SK-N-MC (cell line): ENCODE results near the gene ESR2.

Source experiments
- DNase-seq: peaks from one replicate; pipeline ENCODE4 v3.0.0-alpha.2; 2011; ENCODE audit warnings: low read depth, low spot score
- H3K27ac ChIP-seq: fragments of 200-600 bp; sonication (generic); 2 replicates; pipeline ENCODE4 v1.5.1; 2016; ENCODE audit warnings: mixed run types
- H3K36me3 ChIP-seq: fragments of 200-600 bp; sonication (generic); 2 replicates; pipeline ENCODE4 v1.6.1; 2017; ENCODE audit warnings: antibody characterized with exemption, low read length, mixed read lengths; ENCODE audit not compliant: insufficient read depth
- H3K4me3 ChIP-seq: fragments of 200-600 bp; sonication (generic); 2 replicates; pipeline ENCODE4 v1.5.1; 2016
- H3K9ac ChIP-seq: fragments of 200-600 bp; sonication (generic); 2 replicates; pipeline ENCODE4 v1.8.0; 2017; ENCODE audit warnings: mixed run types, mixed read lengths; ENCODE audit not compliant: insufficient read length
- H3K9me3 ChIP-seq: fragments of 200-600 bp; sonication (generic); 2 replicates; pipeline ENCODE4 v1.6.1; 2017; ENCODE audit warnings: low read depth, mild to moderate bottlenecking, antibody characterized with exemption, low read length, moderate library complexity, mixed read lengths
- EZH2 ChIP-seq: fragments of 200-600 bp; sonication (generic); IDR thresholded peaks from one replicate; pipeline ENCODE4 v1.6.1; 2017; ENCODE audit warnings: antibody characterized with exemption
- FOXP2 ChIP-seq: optimal IDR thresholded peaks from 2 replicates; pipeline ENCODE3; 2011; ENCODE audit warnings: mild to moderate bottlenecking, moderate library complexity; ENCODE audit not compliant: insufficient read depth; ENCODE audit errors: extremely low read length, control extremely low read depth
- POLR2AphosphoS5 ChIP-seq: IDR thresholded peaks from 2 replicates; pipeline ENCODE4 v1.6.1; 2012; ENCODE audit warnings: mild to moderate bottlenecking, low read depth, low read length, borderline replicate concordance

ESR2 gene

DNA sequence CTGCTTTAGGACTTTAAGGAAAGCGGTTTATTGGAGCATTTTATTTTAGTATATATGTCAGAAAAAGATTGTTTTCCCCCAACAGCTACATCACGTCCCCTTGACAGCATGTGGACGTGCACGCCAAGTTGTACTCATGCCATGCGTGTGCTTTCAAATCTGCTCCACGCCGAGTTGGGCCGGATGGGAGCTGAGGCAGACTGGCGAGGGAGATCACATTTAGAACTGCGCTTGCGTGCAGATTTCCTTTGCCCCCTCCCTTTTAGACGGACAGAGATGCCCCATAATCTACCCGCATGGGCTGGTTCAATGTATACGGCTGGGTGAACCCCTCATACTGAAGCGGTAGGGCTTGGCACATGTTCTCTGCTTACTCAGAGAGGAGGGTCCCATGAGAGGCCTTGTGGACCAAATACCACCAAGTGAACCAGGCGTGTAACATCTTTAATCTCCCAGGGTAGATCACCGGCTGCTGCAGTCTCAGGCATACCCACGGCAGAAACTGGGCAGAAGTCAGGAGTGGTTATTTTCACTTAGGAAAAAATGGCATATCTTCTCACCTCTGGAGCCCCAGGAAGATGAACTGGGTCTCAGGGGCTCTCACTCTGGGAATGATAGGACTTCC lies 92.1 kb downstream of the ESR2 start:
- Histone ChIP-seq H3K36me3 (no peaks in the 10 kb centered on the region), H3K27ac (no peak overlapping the region), H3K9me3 (no peaks in the 10 kb centered on the region), H3K9ac (no peak overlapping the region), H3K4me3 (no peak overlapping the region)
- TF ChIP-seq EZH2 (no peak), FOXP2 (no peak), POLR2AphosphoS5 (no peak)
- DNase-seq, result no peak

DNA sequence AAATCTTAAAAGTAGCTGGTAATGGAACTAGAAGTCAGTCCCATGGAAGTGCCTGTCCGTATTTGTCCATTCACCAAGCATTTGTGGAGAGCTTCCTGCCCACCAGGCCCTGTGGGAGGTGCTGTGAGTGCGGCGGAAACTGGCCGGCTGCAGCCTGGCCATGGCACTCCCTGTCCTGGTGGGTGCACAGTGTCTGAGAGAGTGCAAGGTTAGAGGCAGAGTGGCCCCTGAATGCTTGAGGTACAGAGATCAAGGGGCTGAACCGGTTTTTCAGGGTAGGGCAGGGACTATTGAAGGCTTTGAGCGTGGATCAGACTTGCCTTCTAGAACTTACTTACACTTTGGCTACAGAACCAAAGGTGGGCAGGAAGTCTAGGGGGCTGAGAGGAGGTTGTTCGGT lies 92.9 kb downstream of the ESR2 start:
- Histone ChIP-seq H3K36me3 (no peaks in the 10 kb centered on the region), H3K9me3 (no peaks in the 10 kb centered on the region), H3K4me3 (no peak overlapping the region), H3K9ac (no peak overlapping the region), H3K27ac (no peak overlapping the region)
- DNase-seq, result no peak
- TF ChIP-seq POLR2AphosphoS5, result no peak
- no peak for TF ChIP-seq EZH2
- no peak for TF ChIP-seq FOXP2

DNA sequence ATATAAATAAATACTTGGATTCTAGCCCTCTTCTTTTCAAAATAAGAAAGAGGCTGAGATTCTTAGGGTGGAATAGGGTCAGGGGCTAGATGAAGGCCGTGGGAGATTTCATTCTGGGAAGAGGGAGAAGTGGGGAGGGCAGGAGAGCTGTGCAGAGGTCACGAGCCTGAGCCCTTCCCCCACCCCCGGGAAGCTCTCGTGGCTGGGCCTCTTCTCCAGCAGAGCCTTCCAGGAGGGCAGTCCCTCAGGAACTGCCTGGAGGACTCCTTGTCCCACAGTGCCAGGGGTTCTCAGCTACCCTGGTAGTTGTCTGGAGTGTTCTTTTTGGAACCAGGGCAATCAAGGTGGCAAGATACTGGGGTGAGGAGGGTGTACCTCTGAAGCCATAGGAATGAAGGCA lies 94.0 kb downstream of the ESR2 start:
- Histone ChIP-seq H3K9me3 (no peaks in the 10 kb centered on the region), H3K36me3 (no peaks in the 10 kb centered on the region), H3K27ac (no peak overlapping the region), H3K4me3 (no peak overlapping the region), H3K9ac (no peak overlapping the region)
- TF ChIP-seq EZH2 (no peak), FOXP2 (no peak)
- no peak for DNase-seq

DNA sequence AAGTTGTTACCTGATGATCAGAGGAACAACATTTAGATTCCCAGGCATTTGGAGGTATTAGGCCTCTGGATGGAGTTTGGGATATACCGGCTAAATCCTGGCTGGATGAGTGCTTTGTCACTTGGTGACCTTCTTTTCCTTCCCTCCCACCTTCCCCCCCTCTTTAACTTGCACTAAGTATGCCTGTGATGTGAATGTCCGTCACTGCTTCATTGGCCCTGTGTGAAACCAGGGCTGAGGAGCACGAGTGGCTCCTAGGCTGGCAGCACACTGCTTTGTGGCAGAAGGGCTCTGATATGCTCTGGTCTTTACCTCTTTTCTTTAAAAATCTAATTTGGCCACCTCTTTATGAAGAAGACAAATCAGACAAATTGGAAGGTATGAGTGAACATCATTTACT lies 95.7 kb downstream of the ESR2 start:
- H3K36me3 ChIP-seq, result no peaks in the 10 kb centered on the region
- no peak overlapping the region for H3K9ac ChIP-seq
- TF ChIP-seq POLR2AphosphoS5 (no peak), EZH2 (no peak), FOXP2 (no peak)
- no peak overlapping the region for H3K4me3 ChIP-seq
- H3K9me3 ChIP-seq, result no peaks in the 10 kb centered on the region
- DNase-seq, result no peak
- no peak overlapping the region for H3K27ac ChIP-seq

DNA sequence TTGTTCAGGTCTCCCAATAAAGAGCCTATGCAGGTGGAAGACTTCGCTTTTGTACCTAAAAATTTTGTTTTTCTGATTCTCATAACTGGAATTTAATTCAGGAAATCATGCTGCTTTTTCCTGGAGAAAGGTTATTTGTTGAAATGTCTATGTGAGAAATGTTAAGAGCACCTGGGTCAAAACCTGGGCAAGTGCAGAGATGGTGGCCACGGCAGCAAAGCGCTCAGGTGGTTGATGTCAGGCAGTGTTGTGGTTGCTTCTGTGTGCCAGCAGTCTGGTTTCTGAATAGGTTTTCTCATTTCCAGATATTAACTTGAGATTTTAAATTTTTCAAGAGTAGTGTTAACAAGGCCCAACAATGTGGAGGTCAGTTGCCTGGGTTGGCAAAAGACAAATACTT lies 96.2 kb downstream of the ESR2 start:
- no peak for TF ChIP-seq EZH2
- no peak for TF ChIP-seq FOXP2
- TF ChIP-seq POLR2AphosphoS5, result no peak
- Histone ChIP-seq H3K9ac (no peak overlapping the region), H3K4me3 (no peak overlapping the region), H3K9me3 (no peaks in the 10 kb centered on the region), H3K27ac (no peak overlapping the region), H3K36me3 (no peaks in the 10 kb centered on the region)
- DNase-seq, result no peak

DNA sequence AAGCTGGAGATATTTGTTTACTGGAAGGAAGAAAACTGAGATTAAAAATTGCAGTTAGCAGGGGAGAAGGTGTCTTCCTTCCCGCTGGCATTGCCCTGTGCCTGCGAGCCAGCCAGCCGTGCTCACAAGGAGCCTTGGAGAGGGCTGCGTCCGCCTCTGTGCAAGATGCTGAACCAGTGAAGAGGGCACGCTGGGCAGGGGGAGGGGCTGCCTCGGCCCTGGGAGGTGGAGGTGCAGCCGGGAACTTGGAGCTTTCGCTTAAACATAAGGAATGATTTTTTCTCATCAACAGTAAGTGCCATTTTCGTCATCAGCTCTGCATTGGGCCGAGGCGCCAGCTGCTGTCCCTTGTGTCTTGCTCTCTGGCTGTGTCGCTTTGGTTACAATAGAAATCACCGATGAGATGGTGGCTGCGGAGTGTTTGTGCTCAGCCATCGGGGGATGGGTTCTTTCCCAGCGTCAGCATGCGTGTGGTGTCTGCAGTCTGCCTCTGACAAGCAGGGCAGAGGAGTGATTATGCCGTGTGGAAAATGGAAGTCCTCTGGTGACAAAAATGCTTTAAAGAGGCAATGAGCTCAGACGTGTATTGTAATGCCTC lies 97.3 kb downstream of the ESR2 start:
- Histone ChIP-seq H3K4me3 (no peak overlapping the region), H3K36me3 (no peaks in the 10 kb centered on the region), H3K27ac (no peak overlapping the region), H3K9ac (no peak overlapping the region), H3K9me3 (no peaks in the 10 kb centered on the region)
- no peak for DNase-seq
- TF ChIP-seq EZH2 (no peak), POLR2AphosphoS5 (no peak), FOXP2 (no peak)

DNA sequence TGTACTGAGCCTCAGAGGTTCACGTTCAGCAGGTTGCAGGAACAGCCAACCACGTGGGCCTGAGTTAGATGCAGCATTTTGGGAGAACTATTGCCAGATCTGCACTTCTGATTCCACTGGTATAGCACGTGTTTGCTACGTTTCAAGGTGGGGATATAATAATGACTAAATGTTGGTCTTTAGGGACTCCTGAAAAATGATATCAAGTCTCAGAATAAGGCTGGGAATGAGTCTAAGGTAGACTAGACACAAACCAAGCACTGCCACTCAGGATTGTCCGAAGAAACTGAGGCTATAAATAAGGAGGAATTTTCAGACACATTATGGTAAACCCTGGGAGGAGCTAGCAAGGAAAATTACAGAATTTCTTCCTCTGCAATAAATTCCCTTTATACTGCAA lies 98.1 kb downstream of the ESR2 start:
- DNase-seq, result no peak

DNA sequence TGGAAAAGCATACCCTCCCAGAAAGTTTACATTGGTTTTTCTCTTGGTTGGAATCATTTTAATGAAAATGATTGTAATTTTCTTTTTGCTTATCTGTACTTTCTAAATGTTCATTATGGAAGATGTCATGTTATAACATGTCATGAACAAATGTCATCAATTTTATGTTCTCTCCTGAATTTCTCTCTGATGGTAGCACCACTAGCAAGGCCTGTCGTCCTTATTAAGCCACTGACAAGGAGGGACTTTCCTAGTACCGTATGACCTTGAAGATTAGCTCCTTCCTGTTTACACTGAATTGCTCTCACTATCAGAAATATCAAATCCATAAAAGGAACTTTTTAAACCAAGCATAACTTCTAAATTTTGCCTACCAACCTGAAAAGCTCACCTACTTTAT lies 99.0 kb downstream of the ESR2 start:
- no peaks in the 10 kb centered on the region; the same call in 1 of the 2 replicates for H3K36me3 ChIP-seq
- no peak for DNase-seq
- H3K27ac ChIP-seq, result no peak overlapping the region
- H3K4me3 ChIP-seq, result no peak overlapping the region
- no peak overlapping the region for H3K9ac ChIP-seq
- H3K9me3 ChIP-seq, result no peaks in the 10 kb centered on the region
- TF ChIP-seq EZH2, result no peak
- TF ChIP-seq POLR2AphosphoS5, result no peak
- no peak for TF ChIP-seq FOXP2

More for the DNA sequence above, 98.1 kb downstream of the ESR2 start:
- Histone ChIP-seq H3K4me3 (no peak overlapping the region), H3K27ac (no peak overlapping the region), H3K9me3 (no peaks in the 10 kb centered on the region), H3K9ac (no peak overlapping the region), H3K36me3 (no peaks in the 10 kb centered on the region)
- TF ChIP-seq EZH2 (no peak), FOXP2 (no peak), POLR2AphosphoS5 (no peak)

DNA sequence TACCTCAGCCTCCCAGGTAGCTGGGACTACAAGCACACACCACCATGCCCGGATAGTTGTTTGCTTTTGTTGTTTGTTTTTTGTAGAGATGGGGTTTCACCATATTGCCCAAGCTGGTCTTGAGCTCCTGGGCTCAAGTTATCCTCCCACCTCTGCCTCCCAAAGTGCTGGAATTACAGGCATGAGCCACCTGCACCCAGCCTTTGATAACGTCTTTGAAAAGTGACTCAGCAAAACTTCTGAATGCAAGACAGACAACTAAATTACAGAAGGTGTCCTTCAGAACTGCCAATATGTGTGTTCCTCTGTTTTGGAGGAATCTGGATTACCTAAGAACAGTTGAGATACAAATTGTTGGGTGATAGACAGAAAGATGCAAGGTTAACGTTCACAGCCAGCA lies 99.8 kb downstream of the ESR2 start:
- no peak overlapping the region for H3K4me3 ChIP-seq
- H3K27ac ChIP-seq, result no peak overlapping the region
- no peak for DNase-seq
- no peak overlapping the region for H3K9ac ChIP-seq
- no peaks in the 10 kb centered on the region; the same call in 1 of the 2 replicates for H3K36me3 ChIP-seq
- H3K9me3 ChIP-seq, result no peaks in the 10 kb centered on the region
- TF ChIP-seq FOXP2 (no peak), EZH2 (no peak), POLR2AphosphoS5 (no peak)
